Upper lobe of left lung (tissue), 4 donors: ENCODE results near the gene GSG1L2.

Experiments used
- EP300 ChIP-seq, 4 donors: sonication (generic); formaldehyde crosslinking; IDR thresholded peaks; one replicate each; pipeline ENCODE4 v1.5.1; 2017; ENCODE audit warnings: antibody characterized with exemption in 4 of 4, control low read depth in 2 of 4
- POLR2A ChIP-seq, 4 donors: fragments of 450-650 bp; IDR thresholded peaks; one replicate each; pipeline ENCODE4 v1.5.1; 2016 to 2017; ENCODE audit warnings: antibody characterized with exemption in 4 of 4, mild to moderate bottlenecking in 2 of 4
- TF ChIP-seq, protein P1 (sequence below), 6 experiments: fragments of 450-650 bp in 4 of 6; fragments of 200-600 bp in 2 of 6; sonication (generic) in 2 of 6; IDR thresholded peaks; one replicate each; pipeline ENCODE4 v1.5.1; 2016 to 2019; ENCODE audit warnings: antibody characterized with exemption in 6 of 6

DNA sequence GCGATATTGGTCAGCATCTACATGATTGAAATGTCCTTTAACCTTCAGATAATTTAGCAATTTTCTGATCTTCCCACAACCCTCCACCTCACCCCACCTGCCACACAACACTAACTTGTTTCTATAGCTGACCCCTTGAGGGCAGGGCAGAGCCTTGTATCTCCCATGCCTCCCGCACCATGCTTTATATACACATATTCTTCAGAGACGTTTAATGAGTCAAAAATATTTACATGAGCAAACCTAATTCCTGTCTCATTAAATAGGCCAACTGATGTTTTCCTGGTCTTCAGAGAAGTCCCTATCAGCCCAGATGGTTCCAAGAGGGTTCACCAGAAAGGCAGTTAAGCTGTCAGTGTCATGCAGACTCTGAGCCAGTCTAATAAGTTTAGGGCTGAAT, 23.9 kb downstream of the GSG1L2 start:
- no peak for TF ChIP-seq POLR2A (IDR thresholded peaks at IDR 0.05)
- TF ChIP-seq, protein P1, sequence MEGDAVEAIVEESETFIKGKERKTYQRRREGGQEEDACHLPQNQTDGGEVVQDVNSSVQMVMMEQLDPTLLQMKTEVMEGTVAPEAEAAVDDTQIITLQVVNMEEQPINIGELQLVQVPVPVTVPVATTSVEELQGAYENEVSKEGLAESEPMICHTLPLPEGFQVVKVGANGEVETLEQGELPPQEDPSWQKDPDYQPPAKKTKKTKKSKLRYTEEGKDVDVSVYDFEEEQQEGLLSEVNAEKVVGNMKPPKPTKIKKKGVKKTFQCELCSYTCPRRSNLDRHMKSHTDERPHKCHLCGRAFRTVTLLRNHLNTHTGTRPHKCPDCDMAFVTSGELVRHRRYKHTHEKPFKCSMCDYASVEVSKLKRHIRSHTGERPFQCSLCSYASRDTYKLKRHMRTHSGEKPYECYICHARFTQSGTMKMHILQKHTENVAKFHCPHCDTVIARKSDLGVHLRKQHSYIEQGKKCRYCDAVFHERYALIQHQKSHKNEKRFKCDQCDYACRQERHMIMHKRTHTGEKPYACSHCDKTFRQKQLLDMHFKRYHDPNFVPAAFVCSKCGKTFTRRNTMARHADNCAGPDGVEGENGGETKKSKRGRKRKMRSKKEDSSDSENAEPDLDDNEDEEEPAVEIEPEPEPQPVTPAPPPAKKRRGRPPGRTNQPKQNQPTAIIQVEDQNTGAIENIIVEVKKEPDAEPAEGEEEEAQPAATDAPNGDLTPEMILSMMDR (IDR thresholded peaks at IDR 0.05), result no peak
- TF ChIP-seq EP300 (IDR thresholded peaks at IDR 0.05), result no peak
